OCI-LY1 (cell line): Measurements from ENCODE around the gene TPSB2.
"Not testable (repeated sequence)": the region's sequence is repeated elsewhere in the genome, so short reads cannot be mapped to it uniquely, and the experiment has no call there.

Source experiments
- H2AFZ ChIP-seq: fragments of 200-600 bp; sonication (generic), shearing (Covaris generic); 2 replicates; pipeline ENCODE4 v1.6.0; 2014; ENCODE audit warnings: antibody characterized with exemption, mild to moderate bottlenecking, low read length
- H3F3A ChIP-seq: fragments of 200-600 bp; sonication (generic), shearing (Covaris generic); 2 replicates; pipeline ENCODE4 v1.6.0; 2014; ENCODE audit warnings: mild to moderate bottlenecking, antibody characterized with exemption, low read length, moderate library complexity; ENCODE audit not compliant: insufficient read depth
- H3K27ac ChIP-seq: fragments of 200-600 bp; sonication (generic); 2 replicates; pipeline ENCODE4 v1.5.1; 2014; ENCODE audit warnings: low read length, mixed run types, mild to moderate bottlenecking, low read depth; ENCODE audit not compliant: poor library complexity, severe bottlenecking
- H3K27me3 ChIP-seq: fragments of 200-600 bp; sonication (generic); 2 replicates; pipeline ENCODE4 v1.6.0; 2014; ENCODE audit warnings: antibody characterized with exemption, mild to moderate bottlenecking, low read length, moderate library complexity; ENCODE audit not compliant: insufficient read depth
- H3K36me3 ChIP-seq: fragments of 200-600 bp; sonication (generic); 2 replicates; pipeline ENCODE4 v1.6.1; 2014; ENCODE audit warnings: mild to moderate bottlenecking, antibody characterized with exemption, low read length, moderate library complexity, mixed read lengths; ENCODE audit not compliant: insufficient read depth
- H3K4me1 ChIP-seq: fragments of 200-600 bp; sonication (generic); 2 replicates; pipeline ENCODE4 v1.5.1; 2014; ENCODE audit warnings: mild to moderate bottlenecking, low read length, moderate library complexity; ENCODE audit not compliant: insufficient read depth, severe bottlenecking
- H3K4me2 ChIP-seq: fragments of 200-600 bp; sonication (generic), shearing (Covaris generic); 2 replicates; pipeline ENCODE4 v1.6.1; 2014; ENCODE audit warnings: low read length
- H3K4me3 ChIP-seq: fragments of 200-600 bp; sonication (generic); 2 replicates; pipeline ENCODE4 v1.5.1; 2014; ENCODE audit warnings: low read length, low read depth, mild to moderate bottlenecking, mixed read lengths; ENCODE audit not compliant: poor library complexity, severe bottlenecking
- H3K79me2 ChIP-seq: fragments of 200-600 bp; shearing (Covaris generic); 2 replicates; pipeline ENCODE4 v1.6.1; 2016; ENCODE audit warnings: mixed run types, low read length, mixed read lengths; ENCODE audit not compliant: insufficient read depth
- H3K9ac ChIP-seq: fragments of 200-600 bp; sonication (generic), shearing (Covaris generic); 2 replicates; pipeline ENCODE4 v1.6.1; 2014; ENCODE audit warnings: mild to moderate bottlenecking, low read length, mixed read lengths
- H3K9me2 ChIP-seq: fragments of 200-600 bp; sonication (generic), shearing (Covaris generic); 2 replicates; pipeline ENCODE4 v1.6.1; 2014; ENCODE audit warnings: low read depth, mild to moderate bottlenecking, low read length, mixed read lengths
- H3K9me3 ChIP-seq: fragments of 200-600 bp; shearing (Covaris generic); 2 replicates; pipeline ENCODE4 v1.6.1; 2014; ENCODE audit warnings: low read length, mixed read lengths
- H4K20me1 ChIP-seq: fragments of 200-600 bp; sonication (generic), shearing (Covaris generic); 2 replicates; pipeline ENCODE4 v1.6.0; 2016; ENCODE audit warnings: mild to moderate bottlenecking, low read length; ENCODE audit not compliant: insufficient read depth
- CTCF ChIP-seq: fragments of 200-600 bp; sonication (generic), shearing (Covaris generic); IDR thresholded peaks from 2 replicates; pipeline ENCODE4 v1.5.1; 2017; ENCODE audit warnings: mild to moderate bottlenecking, antibody characterized with exemption, low read length, moderate library complexity, mixed read lengths
- EZH2 ChIP-seq: fragments of 200-600 bp; sonication (generic), shearing (Covaris generic); IDR thresholded peaks from 2 replicates; pipeline ENCODE4 v1.8.0; 2017; ENCODE audit warnings: borderline replicate concordance, mixed run types, mild to moderate bottlenecking, antibody characterized with exemption, low read length, moderate library complexity, mixed read lengths

TPSB2 gene

GRCh38 chr16:1192384-1193073 is 37.5 kb downstream of the TPSB2 start:
- Histone ChIP-seq H3K9me3 (no peaks in the 10 kb centered on the region), H3K9ac (no peak overlapping the region), H3K79me2 (no peaks in the 10 kb centered on the region), H3K27me3 (no peaks in the 10 kb centered on the region), H3K27ac (no peak overlapping the region), H3F3A (no peaks in the 10 kb centered on the region), H3K4me3 (no peak overlapping the region), H3K4me2 (no peak overlapping the region), H3K36me3 (no peaks in the 10 kb centered on the region), H3K9me2 (no peaks in the 10 kb centered on the region), H4K20me1 (no peaks in the 10 kb centered on the region), H3K4me1 (no peaks in the 10 kb centered on the region), H2AFZ (no peak overlapping the region)
- TF ChIP-seq CTCF (no peak), EZH2 (no peak)

GRCh38 chr16:1190789-1191188 is 39.2 kb downstream of the TPSB2 start:
- H3F3A ChIP-seq, H3K79me2 ChIP-seq, H3K4me1 ChIP-seq, H3K4me2 ChIP-seq, H3K4me3 ChIP-seq, H3K9ac ChIP-seq, H4K20me1 ChIP-seq, H3K9me3 ChIP-seq, H3K27me3 ChIP-seq, H3K36me3 ChIP-seq, H3K27ac ChIP-seq, H2AFZ ChIP-seq, H3K9me2 ChIP-seq: not testable (repeated sequence)

- Histone ChIP-seq H3K9me2 (no peaks in the 10 kb centered on the region), H3K4me2 (no peak overlapping the region), H3K27ac (no peak overlapping the region), H3K9ac (no peak overlapping the region), H2AFZ (no peak overlapping the region), H3K9me3 (no peaks in the 10 kb centered on the region), H3K4me1 (no peaks in the 10 kb centered on the region), H3K36me3 (no peaks in the 10 kb centered on the region), H4K20me1 (no peaks in the 10 kb centered on the region), H3K79me2 (no peaks in the 10 kb centered on the region), H3K4me3 (no peak overlapping the region), H3K27me3 (no peaks in the 10 kb centered on the region), H3F3A (no peaks in the 10 kb centered on the region)
- no peak for TF ChIP-seq CTCF
- TF ChIP-seq EZH2, result no peak
These were observed 40.5 kb downstream of the TPSB2 start for GRCh38 chr16:1189455-1189854.
